ENCODE data around the gene PHKA2. TPM values are rescaled to one million over a fixed set of nuclear protein-coding genes. Genes with fewer than 3 reads are reported as not detected.

PHKA2 gene
- total RNA-seq, 1 experiment from 2014 or later, result 43.0 TPM

Other genes starting within 250 kb of the PHKA2 start
- gene ADGRG2, start 138.4 kb upstream of the PHKA2 start, total RNA-seq (2022), result not detected in 2 replicates